Right ventricle myocardium inferior (tissue), 1 donor: ENCODE measurements around the gene ELMO1. TPM values are rescaled to one million over a fixed set of nuclear protein-coding genes. Genes with fewer than 3 reads are reported as not detected.
"Not testable (repeated sequence)": the region's sequence is repeated elsewhere in the genome, so short reads cannot be mapped to it uniquely, and the experiment has no call there.

Experiments used
- ATAC-seq: fragments of 200-7000 bp; cut with Tn5 transposase; one replicate; pipeline ENCODE4 v1.9.1; 2020; ENCODE audit warnings: mild to moderate bottlenecking, moderate library complexity
- DNase-seq: peaks from one replicate; pipeline ENCODE4 v3.0.0; 2021; ENCODE audit errors: missing footprints
- intact Hi-C: fragments of 100-400 bp; cut with DNase I; formaldehyde crosslinking; loops from one replicate; pipeline ENCODE4 v1.11.0; 2022
- total RNA-seq: library from RNA; stranded (reverse); fragmentation: NEBNext Ultra II Directional; extraction: Animal tissue kit (Norgen Biotek cat#: 25700); gene quantifications from one replicate; pipeline ENCODE4 v1.2.1, GENCODE V29; 2021
- donor health status: DM: no; HTN: yes; CAD: no; lungs with severe emphysema.

ELMO1 gene
- total RNA-seq, 1 donor from 2014 or later, result 13.8 TPM

- intact Hi-C loops, result no loop called here
- ATAC-seq, result no peak
- no peak for DNase-seq
Observed at GRCh38 chr7:37160656-37161055, 288.0 kb downstream of the ELMO1 start.

GRCh38 chr7:37153376-37153775, 295.3 kb downstream of the ELMO1 start:
- intact Hi-C loops, result no loop called here
- no peak for ATAC-seq
- DNase-seq, result no peak

- no peak for DNase-seq
- no peak for ATAC-seq
- intact Hi-C loops, result no loop called here
Observed at GRCh38 chr7:37151741-37152413, 296.8 kb downstream of the ELMO1 start.

DNA sequence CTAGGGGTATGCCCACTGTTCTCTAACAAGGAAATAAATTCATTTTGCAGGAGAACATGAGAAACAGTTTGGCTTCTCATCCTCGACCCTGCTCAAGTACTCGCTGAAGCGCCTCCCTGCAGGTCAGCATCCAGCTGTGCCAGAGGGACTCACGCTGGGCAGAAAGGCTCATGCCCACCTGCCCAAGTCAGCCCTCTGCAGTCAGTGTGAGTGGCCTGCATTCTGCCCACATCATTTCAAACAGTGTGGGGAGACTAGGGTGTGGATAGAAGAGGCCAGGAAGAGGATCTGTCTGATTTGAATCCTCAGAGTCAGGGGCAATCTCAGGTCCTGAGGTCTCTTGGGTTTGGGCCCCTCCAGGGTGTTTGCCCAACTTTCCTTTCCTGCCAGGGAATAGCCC, 297.8 kb downstream of the ELMO1 start:
- no peak for DNase-seq
- intact Hi-C loops, result no loop called here
- ATAC-seq, result no peak

DNA sequence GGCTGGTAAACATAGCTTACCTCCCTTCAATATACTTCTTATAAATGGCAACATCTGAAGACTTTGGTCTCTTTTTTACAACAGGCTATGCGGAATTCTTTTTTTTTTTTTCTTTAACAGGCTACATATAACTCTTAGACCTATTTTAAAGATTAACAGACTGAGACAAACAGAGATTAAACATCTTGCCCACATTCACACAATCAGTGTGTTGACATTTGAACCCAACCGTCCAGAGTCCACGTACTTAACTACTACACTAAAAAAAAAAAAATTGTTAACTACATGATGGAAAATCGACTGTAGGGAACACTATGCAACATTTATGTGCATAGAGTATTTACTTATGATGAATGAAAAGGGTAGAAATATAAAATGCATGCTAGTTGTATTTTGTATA, 298.5 kb downstream of the ELMO1 start:
- intact Hi-C loops, result no loop called here
- ATAC-seq (no peak), DNase-seq (no peak)

GRCh38 chr7:37149773-37150124, 298.9 kb downstream of the ELMO1 start:
- no peak for DNase-seq
- ATAC-seq, result no peak
- intact Hi-C loops, result no loop called here

DNA sequence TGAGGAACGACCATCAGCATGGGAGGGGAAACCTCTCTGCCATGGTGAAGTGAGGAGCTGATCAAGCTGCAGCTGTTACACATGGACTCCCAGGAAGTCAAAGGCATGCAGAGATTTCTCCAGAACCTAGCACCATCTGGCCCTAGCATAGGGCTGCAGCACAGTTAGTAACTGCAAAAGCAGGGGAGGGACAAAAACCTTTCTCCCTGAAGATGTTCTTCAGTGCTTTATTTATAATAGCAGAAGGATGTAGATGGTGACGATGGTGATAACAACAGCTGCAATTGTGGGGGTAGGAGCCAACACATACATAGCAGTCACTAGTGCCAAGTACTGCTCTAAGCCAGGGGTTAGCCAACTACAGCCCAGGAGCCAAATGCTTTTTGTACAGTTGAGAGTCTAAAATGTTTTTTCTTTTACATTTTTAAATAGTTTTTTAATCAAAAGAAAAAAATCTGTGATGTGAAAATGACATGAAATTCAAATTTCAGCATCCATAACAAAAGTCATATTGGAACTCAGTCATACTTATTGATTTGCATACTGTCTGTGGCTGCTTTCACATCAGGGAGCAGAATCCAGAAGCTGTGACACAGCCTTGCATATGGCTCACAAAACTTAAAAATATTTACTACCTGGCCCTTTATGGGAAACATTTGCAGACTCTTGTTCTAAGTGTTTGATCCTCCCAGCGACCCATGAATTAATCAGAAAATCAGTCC, 299.5 kb downstream of the ELMO1 start:
- ATAC-seq, result no peak
- intact Hi-C loops, result no loop called here
- no peak for DNase-seq

GRCh38 chr7:37145682-37146081, 303.0 kb downstream of the ELMO1 start:
- ATAC-seq (no peak), DNase-seq (no peak)

GRCh38 chr7:37144423-37144822, 304.2 kb downstream of the ELMO1 start:
- no peak for DNase-seq
- no peak for ATAC-seq
- intact Hi-C loops, result no loop called here

More at GRCh38 chr7:37145682-37146081, 303.0 kb downstream of the ELMO1 start:
- intact Hi-C loops, result no loop called here

DNA sequence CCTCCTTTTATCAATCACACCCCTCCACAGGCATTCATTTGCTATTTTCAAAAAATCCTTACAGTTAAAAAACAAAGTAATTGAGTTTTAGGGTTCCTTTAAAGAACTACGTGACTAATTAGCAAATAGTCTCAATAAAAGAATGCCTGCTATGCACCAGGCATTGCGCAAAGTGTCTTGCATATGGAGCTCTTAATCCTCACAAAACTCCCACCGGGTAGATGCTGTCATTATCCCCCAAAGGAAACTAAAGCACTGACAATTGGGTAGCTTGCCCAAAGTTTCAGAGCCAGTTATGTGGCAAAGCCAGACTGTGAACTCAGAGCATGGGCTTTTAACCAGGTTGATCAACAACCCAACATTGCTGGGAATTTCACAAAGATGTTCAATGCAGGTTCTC, 305.7 kb downstream of the ELMO1 start:
- ATAC-seq (no peak), DNase-seq (no peak)
- intact Hi-C loops, result no loop called here

- DNase-seq (no peak), ATAC-seq (no peak)
- intact Hi-C loops, result no loop called here
Observed at GRCh38 chr7:37141742-37142141, 306.9 kb downstream of the ELMO1 start.

GRCh38 chr7:37133902-37134301, 314.8 kb downstream of the ELMO1 start:
- intact Hi-C loops, DNase-seq, ATAC-seq: not testable (repeated sequence)

- intact Hi-C loops, result no loop called here
- no peak for ATAC-seq
- no peak for DNase-seq
Observed at GRCh38 chr7:37131855-37132254, 316.8 kb downstream of the ELMO1 start.

GRCh38 chr7:37129035-37129425, 319.6 kb downstream of the ELMO1 start:
- DNase-seq (no peak), ATAC-seq (no peak)
- intact Hi-C loops, result no loop called here

GRCh38 chr7:37128327-37129034, 320.2 kb downstream of the ELMO1 start:
- ATAC-seq (no peak), DNase-seq (no peak)
- intact Hi-C loops, result no loop called here

DNA sequence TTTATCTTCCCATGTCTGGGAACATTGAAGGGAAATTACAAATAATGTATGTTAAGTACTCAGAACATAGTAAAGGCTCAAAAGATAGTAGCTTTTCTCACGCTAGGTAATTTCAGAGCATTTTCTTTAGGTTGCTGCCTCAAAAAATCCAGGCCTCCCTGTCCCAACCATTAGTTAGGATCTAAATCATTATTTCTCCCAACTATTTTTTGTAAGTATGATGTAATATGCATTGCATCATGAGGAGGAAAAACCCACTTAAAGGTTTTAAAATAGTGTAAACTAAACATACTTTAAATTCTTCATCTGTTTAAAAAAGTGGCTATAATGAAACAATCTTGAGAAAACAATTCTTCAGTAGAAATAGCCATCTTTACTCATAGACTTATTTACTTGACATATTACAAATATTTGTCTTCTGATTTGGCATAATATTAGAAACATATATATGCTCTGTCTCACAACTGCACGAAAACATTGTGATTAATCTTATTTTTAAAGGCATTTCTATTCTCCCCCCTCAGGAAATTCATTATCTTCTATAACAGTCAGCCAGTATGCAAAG, 329.3 kb downstream of the ELMO1 start:
- intact Hi-C loops, result no loop called here
- no peak for DNase-seq
- ATAC-seq, result no peak

- DNase-seq (no peak), ATAC-seq (no peak)
- intact Hi-C loops, result no loop called here
Observed at GRCh38 chr7:37118004-37118403, 330.7 kb downstream of the ELMO1 start.

- ATAC-seq (no peak), DNase-seq (no peak)
- intact Hi-C loops, result no loop called here
Observed at GRCh38 chr7:37117292-37117691, 331.4 kb downstream of the ELMO1 start.

DNA sequence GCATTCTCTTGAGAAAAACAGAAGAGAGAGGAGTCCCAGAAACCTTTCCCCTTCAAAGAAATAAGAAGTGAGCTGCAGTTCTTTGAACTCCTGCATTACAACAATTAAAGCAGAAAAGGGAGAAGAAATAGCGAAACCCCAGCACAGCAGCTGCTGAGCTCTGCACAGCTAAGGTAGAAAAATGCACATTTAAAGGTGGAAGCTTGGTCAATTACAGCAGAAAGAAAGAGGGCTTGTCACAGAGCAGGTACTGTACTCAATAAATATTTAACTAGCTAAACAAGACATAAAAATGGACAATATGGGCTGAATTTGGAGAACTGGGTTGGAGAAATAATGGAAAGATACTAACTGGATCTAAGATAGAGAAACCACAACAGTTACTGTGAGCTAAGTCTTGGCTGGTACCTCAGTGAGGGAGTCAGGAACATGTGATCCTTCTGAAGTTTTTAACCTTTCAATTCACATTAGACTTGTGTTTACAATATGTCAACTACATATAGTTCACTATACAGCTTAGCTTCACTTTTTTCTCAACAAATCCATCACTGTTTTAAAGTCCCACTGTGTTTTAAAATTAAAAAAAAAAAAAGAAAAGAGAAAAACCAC, 332.5 kb downstream of the ELMO1 start:
- intact Hi-C loops, result no loop called here
- DNase-seq, result no peak
- ATAC-seq, result no peak
